GM04503 (cell line): ENCODE results near the gene PCF11.
"Not testable (repeated sequence)": the region's sequence is repeated elsewhere in the genome, so short reads cannot be mapped to it uniquely, and the experiment has no call there.

Experiments used
- DNase-seq: peaks from one replicate; pipeline ENCODE4 v3.0.0-alpha.2; 2012; ENCODE audit warnings: low read depth

Gene PCF11

GRCh38 chr11:83192606-83193245 is 35.8 kb downstream of the PCF11 start:
- no peak for DNase-seq

GRCh38 chr11:83193315-83194280 is 36.7 kb downstream of the PCF11 start, which contains the start of gene ANKRD42:
Gene ANKRD42 (plus strand): TSS chr11:83193712. CDS start chr11:83194671, 959 bp downstream.
- DNase-seq = peak; percentile 80

GRCh38 chr11:83194281-83195142 is 37.6 kb downstream of the PCF11 start:
- peak; percentile 52 for DNase-seq

- DNase-seq = no peak
Observed at GRCh38 chr11:83195143-83195466, 38.2 kb downstream of the PCF11 start.

- no peak for DNase-seq
Observed at GRCh38 chr11:83195649-83196048, 38.7 kb downstream of the PCF11 start.

- DNase-seq = no peak
Observed at GRCh38 chr11:83200035-83200434, 43.1 kb downstream of the PCF11 start.

DNA sequence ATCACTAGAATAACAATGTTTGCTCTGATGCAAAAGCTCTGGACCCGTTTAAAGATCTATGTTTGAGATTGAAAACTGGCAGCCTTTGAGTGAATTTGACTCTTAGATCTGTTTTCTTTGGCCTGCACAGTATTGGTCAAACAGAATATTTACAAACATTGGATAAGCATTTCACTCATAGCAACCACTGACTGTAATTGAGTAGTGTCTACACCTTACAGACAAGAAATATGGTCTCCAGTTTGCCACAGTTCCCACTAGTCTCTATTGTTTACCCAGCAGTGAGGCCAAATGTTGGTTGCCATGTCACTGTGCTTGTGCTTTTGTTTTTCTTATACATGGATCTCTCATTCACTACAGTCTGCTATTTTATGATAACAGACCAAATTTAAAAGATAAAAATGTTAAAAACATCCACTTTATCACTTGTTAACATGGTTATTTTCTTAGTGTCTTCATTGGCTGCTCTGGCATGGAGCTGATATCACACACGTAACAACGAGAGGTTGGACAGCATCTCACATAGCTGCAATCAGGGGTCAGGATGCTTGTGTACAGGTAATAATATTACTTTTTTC is 48.8 kb downstream of the PCF11 start:
- no peak for DNase-seq

GRCh38 chr11:83206221-83206620 is 49.3 kb downstream of the PCF11 start:
- DNase-seq = no peak

DNA sequence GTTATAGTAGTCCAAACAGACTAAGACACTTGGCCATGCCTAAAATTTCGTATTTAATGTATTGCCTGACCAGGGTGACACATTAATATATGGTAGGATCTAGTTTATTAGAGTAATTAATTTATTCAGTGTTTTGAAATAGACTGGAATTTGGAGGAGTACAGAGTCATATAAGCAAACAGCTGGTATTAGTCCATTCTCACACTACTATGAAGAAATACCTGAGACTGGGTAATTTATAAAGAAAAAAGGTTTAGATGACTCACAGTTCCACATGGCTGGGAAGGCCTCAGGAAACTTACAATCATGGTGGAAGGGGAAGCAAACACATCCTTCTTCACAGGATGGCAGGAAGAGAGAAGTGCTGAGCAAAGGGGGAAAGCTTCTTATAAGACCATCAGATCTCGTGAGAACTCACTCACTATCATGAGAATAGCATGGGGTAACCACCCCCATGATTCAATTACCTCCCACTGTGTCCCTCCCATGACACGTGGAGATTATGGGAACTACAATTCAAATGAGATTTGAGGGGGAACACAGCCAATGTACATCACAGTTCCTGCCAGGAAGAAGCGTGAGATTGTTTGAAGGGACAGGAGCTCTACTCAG is 49.9 kb downstream of the PCF11 start:
- not testable (repeated sequence) for DNase-seq

DNA sequence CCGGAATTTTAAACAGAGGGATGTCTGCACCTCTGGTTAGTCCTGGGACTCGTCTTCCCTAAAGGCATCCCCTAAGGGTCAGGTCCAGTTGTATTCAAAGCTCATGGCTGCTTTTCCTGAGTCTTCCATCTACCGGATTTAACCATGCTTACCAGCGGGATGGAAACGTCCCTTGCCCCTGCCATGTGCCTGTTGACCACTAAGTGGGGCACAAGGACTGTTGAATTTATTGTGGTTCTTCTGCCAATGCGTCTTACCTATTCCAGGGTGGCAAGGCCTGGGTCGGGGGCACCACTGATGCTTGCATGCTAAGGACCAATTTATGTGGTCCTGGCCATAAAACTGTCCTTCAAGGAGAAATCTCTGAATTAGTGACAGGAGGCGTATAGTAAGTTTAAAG is 62.2 kb downstream of the PCF11 start:
- DNase-seq = no peak

- DNase-seq = no peak
Observed at GRCh38 chr11:83220260-83220659, 63.3 kb downstream of the PCF11 start.

GRCh38 chr11:83221694-83222093 is 64.8 kb downstream of the PCF11 start:
- no peak for DNase-seq

DNA sequence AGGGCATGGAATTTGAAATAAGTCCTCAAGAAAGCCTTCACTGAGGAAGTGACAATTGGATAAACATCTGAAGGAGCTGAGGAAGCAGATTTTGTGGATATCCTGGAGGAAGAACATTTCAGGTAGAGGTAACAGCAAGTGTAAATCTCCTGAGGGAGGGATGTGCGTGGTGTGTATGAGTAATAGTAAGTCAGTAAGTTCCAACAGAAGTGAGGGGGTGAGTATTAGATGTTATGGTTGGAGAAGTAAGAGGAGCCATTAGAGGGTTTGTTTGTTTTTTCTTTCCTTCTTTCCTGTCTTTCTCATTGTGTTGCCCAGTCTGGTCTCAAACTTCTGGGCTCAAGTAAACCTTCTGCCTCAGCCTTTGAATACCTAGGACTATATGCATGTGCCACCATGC is 65.6 kb downstream of the PCF11 start:
- no peak for DNase-seq

DNA sequence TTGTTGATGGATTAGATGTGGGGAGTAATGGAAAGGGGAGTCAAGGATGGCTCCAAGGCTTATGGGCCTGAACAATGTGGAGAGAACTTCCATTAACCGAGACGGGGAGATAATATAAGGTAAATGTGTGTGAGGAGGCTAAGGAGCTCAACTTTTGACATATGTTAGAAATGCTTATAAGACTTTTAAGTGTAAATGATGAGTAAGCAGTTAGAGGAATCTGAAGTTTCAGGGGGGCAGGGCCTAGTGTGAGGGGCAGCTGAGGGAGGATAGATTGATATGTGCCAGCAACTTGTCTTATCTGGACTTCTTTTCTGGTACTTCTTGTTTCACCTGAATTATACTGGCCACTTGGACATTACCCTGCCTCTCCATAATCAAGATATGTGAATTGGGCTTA is 66.5 kb downstream of the PCF11 start:
- DNase-seq = no peak

GRCh38 chr11:83235825-83236224 is 78.9 kb downstream of the PCF11 start:
- DNase-seq = no peak
